WERI-Rb-1 (cell line): ENCODE data around the gene ABHD8.

ENCODE experiments used
- DNase-seq: peaks from one replicate; pipeline ENCODE4 v3.0.0-alpha.2; 2020
- H3K27ac ChIP-seq: fragments of 250-450 bp; sonication (Bioruptor Pico); 2 replicates; pipeline ENCODE4 v1.5.1; 2020; ENCODE audit warnings: mild to moderate bottlenecking, moderate library complexity
- H3K27me3 ChIP-seq: fragments of 250-450 bp; sonication (Bioruptor Pico); 2 replicates; pipeline ENCODE4 v1.5.1; 2021; ENCODE audit warnings: mild to moderate bottlenecking, low read depth, moderate library complexity; ENCODE audit not compliant: insufficient read depth, severe bottlenecking
- H3K36me3 ChIP-seq: fragments of 250-450 bp; sonication (Bioruptor Pico); 2 replicates; pipeline ENCODE4 v1.5.1; 2020; ENCODE audit warnings: mild to moderate bottlenecking, moderate library complexity
- H3K4me3 ChIP-seq: 2 replicates; pipeline ENCODE4 v1.5.1; 2011; ENCODE audit warnings: low read depth, mild to moderate bottlenecking, control low read depth, low read length
- H3K9me3 ChIP-seq: fragments of 250-450 bp; sonication (Bioruptor Pico); 2 replicates; pipeline ENCODE4 v1.5.1; 2021; ENCODE audit warnings: mild to moderate bottlenecking, moderate library complexity; ENCODE audit not compliant: severe bottlenecking
- TF ChIP-seq, protein P1 (sequence below): IDR thresholded peaks from 2 replicates; pipeline ENCODE4 v1.5.1; 2011; ENCODE audit warnings: low read depth, mild to moderate bottlenecking, control low read depth, inconsistent platforms, low read length

The ABHD8 gene

DNA sequence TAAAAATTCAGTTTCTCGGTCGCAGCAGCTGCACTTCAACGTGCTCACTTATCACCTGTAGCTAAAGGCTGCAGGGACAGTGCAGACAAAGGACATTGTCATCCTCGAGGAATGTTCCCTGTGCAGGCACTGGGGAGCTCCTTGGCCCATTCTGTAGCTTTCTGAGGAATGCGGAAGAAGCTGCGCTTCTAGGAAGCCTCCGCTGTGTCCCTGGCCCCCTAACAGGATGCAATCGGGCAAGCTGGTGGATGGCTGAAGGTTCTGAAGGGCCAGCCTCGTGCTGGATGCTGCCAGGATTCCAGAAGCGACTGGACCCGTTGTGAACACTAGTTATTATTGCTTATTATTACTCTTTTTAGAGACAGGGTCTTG lies 23.4 kb upstream of the ABHD8 start:
- no peak for DNase-seq
- Histone ChIP-seq H3K9me3 (no peaks in the 10 kb centered on the region), H3K27me3 (no peaks in the 10 kb centered on the region), H3K27ac (no peak overlapping the region), H3K36me3 (peaks cover 49% of the 10 kb centered on the region), H3K4me3 (no peak overlapping the region)
- TF ChIP-seq, protein P1, sequence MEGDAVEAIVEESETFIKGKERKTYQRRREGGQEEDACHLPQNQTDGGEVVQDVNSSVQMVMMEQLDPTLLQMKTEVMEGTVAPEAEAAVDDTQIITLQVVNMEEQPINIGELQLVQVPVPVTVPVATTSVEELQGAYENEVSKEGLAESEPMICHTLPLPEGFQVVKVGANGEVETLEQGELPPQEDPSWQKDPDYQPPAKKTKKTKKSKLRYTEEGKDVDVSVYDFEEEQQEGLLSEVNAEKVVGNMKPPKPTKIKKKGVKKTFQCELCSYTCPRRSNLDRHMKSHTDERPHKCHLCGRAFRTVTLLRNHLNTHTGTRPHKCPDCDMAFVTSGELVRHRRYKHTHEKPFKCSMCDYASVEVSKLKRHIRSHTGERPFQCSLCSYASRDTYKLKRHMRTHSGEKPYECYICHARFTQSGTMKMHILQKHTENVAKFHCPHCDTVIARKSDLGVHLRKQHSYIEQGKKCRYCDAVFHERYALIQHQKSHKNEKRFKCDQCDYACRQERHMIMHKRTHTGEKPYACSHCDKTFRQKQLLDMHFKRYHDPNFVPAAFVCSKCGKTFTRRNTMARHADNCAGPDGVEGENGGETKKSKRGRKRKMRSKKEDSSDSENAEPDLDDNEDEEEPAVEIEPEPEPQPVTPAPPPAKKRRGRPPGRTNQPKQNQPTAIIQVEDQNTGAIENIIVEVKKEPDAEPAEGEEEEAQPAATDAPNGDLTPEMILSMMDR, result no peak

DNA sequence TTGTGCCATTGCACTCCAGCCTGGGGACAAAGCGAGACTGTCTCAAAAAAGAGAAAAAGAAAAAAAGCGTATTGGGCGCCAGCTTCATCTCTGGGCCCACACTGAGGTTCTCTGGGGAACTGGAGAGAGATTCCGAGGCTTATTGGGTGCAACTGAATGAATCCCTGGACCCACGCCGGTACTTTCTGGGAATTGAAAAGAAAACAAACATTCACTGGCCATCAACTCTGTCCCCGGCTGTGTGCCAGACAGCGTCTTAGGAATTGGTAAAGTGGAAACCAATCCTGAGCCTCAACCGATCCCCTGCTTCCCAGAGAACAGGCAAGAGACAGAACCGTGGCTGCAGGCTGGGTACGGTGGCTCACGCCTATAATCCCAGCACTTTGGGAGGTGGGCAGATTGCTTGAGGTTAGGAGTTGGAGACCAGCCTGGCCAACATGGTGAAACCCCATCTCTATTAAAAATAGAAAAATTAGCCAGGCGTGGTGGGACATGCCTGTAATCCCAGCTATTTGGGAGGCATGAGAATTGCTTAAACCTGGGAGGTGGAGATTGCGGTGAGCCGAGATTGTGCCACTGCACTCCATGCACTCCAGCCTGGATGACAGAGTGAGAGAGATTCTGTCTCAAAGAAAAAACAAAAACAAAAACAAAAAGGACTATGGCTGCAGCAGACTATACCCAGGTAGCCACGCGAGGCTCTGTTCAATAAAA lies 22.8 kb upstream of the ABHD8 start:
- TF ChIP-seq, protein P1, result no peak
- Histone ChIP-seq H3K27me3 (no peaks in the 10 kb centered on the region), H3K27ac (no peak overlapping the region), H3K36me3 (peaks cover 53% of the 10 kb centered on the region), H3K9me3 (no peaks in the 10 kb centered on the region), H3K4me3 (no peak overlapping the region)
- DNase-seq, result no peak

DNA sequence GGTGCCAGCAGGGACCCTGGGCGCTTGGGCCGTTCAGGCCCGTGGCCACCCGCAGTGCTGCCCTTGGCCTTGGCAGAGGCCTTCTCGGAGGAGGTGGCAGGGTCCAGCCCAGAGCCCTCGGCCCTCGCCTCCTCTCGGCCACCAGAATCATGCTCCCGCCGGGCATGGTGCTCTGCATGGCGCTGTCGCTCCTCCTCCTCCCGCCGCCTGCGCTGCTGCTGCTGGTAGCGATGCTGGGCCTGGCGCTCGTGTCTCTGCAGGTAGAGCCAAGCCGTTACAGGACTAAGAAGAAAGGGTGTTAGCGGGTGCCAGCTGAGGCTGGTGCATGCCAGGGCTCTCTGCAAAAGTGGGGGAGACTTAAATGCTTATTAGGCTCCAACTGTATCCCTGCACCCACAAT lies 21.9 kb upstream of the ABHD8 start:
- no peak for DNase-seq
- H3K27me3 ChIP-seq, result no peaks in the 10 kb centered on the region
- H3K9me3 ChIP-seq, result no peaks in the 10 kb centered on the region
- no peak overlapping the region for H3K4me3 ChIP-seq
- no peak overlapping the region for H3K27ac ChIP-seq
- H3K36me3 ChIP-seq, result peaks cover 54% of the 10 kb centered on the region
- TF ChIP-seq, protein P1, result no peak

DNA sequence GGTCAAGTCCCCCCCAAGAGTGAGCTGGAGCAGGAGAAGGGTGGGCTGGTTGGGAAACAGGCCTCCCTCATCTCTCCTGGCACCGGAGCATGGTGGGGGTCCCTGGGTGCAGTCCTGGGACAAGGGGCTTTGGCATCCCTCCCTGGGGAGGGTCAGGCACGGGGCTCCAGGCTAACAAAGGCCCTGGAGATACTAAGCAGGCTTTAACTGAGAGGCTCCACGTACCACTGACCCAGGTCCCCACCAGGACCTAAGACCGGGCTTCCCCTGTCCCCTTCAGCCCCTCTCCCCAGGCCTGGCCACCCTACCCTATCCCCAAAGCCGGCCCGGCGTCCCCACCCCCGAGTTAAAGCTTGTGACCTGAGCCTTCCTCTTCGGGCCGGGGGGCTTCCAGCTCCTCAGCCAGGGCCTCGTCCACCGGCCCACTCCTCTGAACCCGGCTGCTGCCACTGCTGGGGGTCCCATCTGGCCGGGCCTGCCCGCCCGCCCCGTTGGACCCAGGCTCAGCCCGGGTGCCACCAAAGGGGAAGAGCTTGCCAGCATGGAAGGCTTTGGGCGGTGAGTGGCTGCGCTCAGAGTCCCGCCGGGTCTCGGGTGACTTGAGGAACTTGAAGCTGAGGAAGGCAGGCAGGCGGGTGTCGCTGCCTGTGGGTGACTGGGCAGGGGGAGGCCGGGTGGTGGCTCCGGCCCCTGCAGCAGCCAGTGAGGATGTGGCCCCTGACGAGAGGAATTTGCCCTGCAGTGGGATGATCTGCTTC lies 21.3 kb upstream of the ABHD8 start:
- TF ChIP-seq, protein P1, result no peak
- peaks cover 55% of the 10 kb centered on the region for H3K36me3 ChIP-seq
- H3K27me3 ChIP-seq, result no peaks in the 10 kb centered on the region
- H3K4me3 ChIP-seq, result no peak overlapping the region
- DNase-seq, result no peak
- no peaks in the 10 kb centered on the region for H3K9me3 ChIP-seq
- H3K27ac ChIP-seq, result no peak overlapping the region

DNA sequence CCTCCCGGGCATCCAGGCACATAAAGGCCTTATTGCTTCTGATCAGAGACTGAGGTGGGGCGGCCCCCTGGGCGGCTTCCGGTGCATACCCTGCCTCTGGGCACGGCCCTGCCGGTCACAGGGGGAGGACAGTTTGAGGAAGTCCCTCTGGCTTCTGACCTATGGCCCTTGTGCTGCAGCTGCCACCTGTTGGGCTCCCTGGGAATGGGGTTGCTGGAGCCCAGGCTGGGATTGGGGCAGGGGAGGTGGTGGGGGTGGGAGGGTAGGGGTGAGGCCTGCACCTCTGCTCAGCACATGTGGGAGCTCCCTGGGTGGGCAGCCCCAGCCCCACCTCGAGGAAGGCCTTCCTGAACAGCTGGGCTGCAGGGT lies 20.7 kb upstream of the ABHD8 start:
- Histone ChIP-seq H3K36me3 (peaks cover 55% of the 10 kb centered on the region), H3K9me3 (no peaks in the 10 kb centered on the region), H3K27me3 (no peaks in the 10 kb centered on the region), H3K27ac (no peak overlapping the region), H3K4me3 (no peak overlapping the region)
- DNase-seq, result no peak
- TF ChIP-seq, protein P1, result no peak
